Measurements from ENCODE around the gene COX6B1. TPM values are rescaled to one million over a fixed set of nuclear protein-coding genes. Genes with fewer than 3 reads are reported as not detected.
A peak's percentile ranks its signal among the peaks of the same experiment; 100 is the strongest.
"Not testable (repeated sequence)": the region's sequence is repeated elsewhere in the genome, so short reads cannot be mapped to it uniquely, and the experiment has no call there.

Gene COX6B1
- total and polyA plus RNA-seq, 7 donors, result 631 to 1,724 (median 878) TPM

GRCh38 chr19:35645680-35646511, 2.2 kb upstream of the COX6B1 start:
- Histone ChIP-seq H3K4me1 (peaks cover 21% of the 10 kb centered on the region), H3K4me3 (peak overlapping the region; percentile 67), H3K27ac (no peak overlapping the region), H3K27me3 (ENCODE audit: insufficient read depth in 3 of 3, low read length in 2 of 3) (no peaks in the 10 kb centered on the region), H3K36me3 (ENCODE audit: insufficient read depth in 1 of 2, low read depth in 1 of 2) (peaks cover 1 to 15% of the 10 kb centered on the region in 2 donors), H3K9me3 (no peaks in the 10 kb centered on the region)
- TF ChIP-seq CTCF (IDR thresholded peaks at IDR 0.05), result no peak
- DNase-seq, result no peak
- intact Hi-C loops (cut with DNase I), result loop anchor here in 1 of 2 donors (5.0 kb wide), 2 partner anchors 71 to 99 kb away; partner anchors contain the start of genes KMT2B and TMEM147
- no peak for ATAC-seq
- WGBS, 3 donors, result 76 to 80% (median 77%) methylated on average over 7 of the region's 7 CpGs

- Histone ChIP-seq H3K4me1 (peaks cover 17% of the 10 kb centered on the region), H3K9me3 (no peaks in the 10 kb centered on the region), H3K27ac (no peak overlapping the region), H3K4me3 (no peak overlapping the region), H3K36me3 (ENCODE audit: insufficient read depth in 1 of 2, low read depth in 1 of 2) (peaks cover 11 to 61% of the 10 kb centered on the region in 2 donors), H3K27me3 (ENCODE audit: insufficient read depth in 3 of 3, low read length in 2 of 3) (no peaks in the 10 kb centered on the region)
- intact Hi-C loops (cut with DNase I), result no loop called here
- DNase-seq (no peak), ATAC-seq (no peak)
- WGBS, 3 donors, result 74 to 79% (median 77%) methylated on average over 9 of the region's 9 CpGs
- TF ChIP-seq CTCF (IDR thresholded peaks at IDR 0.05), result no peak
Observed at GRCh38 chr19:35650581-35650980, 2.5 kb downstream of the COX6B1 start.

- DNase-seq; H3K27me3 ChIP-seq (ENCODE audit: insufficient read depth in 3 of 3, low read length in 2 of 3); H3K4me1 ChIP-seq; H3K27ac ChIP-seq; intact Hi-C loops (cut with DNase I); H3K4me3 ChIP-seq; H3K9me3 ChIP-seq; ATAC-seq: not testable (repeated sequence)
- 93 to 97% (median 94%) methylated on average over 6 of the region's 6 CpGs for WGBS, 3 donors
- peaks cover 14 to 97% of the 10 kb centered on the region in 2 donors for H3K36me3 ChIP-seq (ENCODE audit: insufficient read depth in 1 of 2, low read depth in 1 of 2)
Observed at GRCh38 chr19:35654828-35655227, 6.7 kb downstream of the COX6B1 start.

- intact Hi-C loops (cut with DNase I), result no loop called here
- no peaks in the 10 kb centered on the region for H3K27me3 ChIP-seq (ENCODE audit: insufficient read depth in 3 of 3, low read length in 2 of 3)
- no peaks in the 10 kb centered on the region for H3K4me1 ChIP-seq
- H3K4me3 ChIP-seq, result no peak overlapping the region
- no peak for TF ChIP-seq CTCF (IDR thresholded peaks at IDR 0.05)
- H3K9me3 ChIP-seq, result no peaks in the 10 kb centered on the region
- H3K36me3 ChIP-seq (ENCODE audit: insufficient read depth in 1 of 2, low read depth in 1 of 2), result peaks cover 14 to 98% of the 10 kb centered on the region in 2 donors
- no peak overlapping the region for H3K27ac ChIP-seq
- DNase-seq (no peak), ATAC-seq (no peak)
- 91 to 96% (median 95%) methylated on average over 4 of the region's 4 CpGs for WGBS, 3 donors
Observed at GRCh38 chr19:35655600-35655999, 7.5 kb downstream of the COX6B1 start.

- H3K36me3 ChIP-seq (ENCODE audit: insufficient read depth in 1 of 2, low read depth in 1 of 2), result peaks cover 7 to 89% of the 10 kb centered on the region in 2 donors
- TF ChIP-seq CTCF (IDR thresholded peaks at IDR 0.05), result no peak
- 94% methylated on average over 6 of the region's 6 CpGs for WGBS, 3 donors
- H3K27me3 ChIP-seq (ENCODE audit: insufficient read depth in 3 of 3, low read length in 2 of 3), result no peaks in the 10 kb centered on the region
- DNase-seq, result no peak
- intact Hi-C loops (cut with DNase I), result no loop called here
- no peak for ATAC-seq
- H3K9me3 ChIP-seq, result no peaks in the 10 kb centered on the region
- no peak overlapping the region for H3K4me3 ChIP-seq
- H3K27ac ChIP-seq, result no peak overlapping the region
- no peaks in the 10 kb centered on the region for H3K4me1 ChIP-seq
Observed at GRCh38 chr19:35656700-35657099, 8.6 kb downstream of the COX6B1 start.
